ENCODE data around the gene RPS15. TPM values are rescaled to one million over a fixed set of nuclear protein-coding genes. Genes with fewer than 3 reads are reported as not detected.

The RPS15 gene
- total and polyA plus RNA-seq, 2 of the 13 experiments (the other 11 are each of a cell fraction or from before 2014, with no cell fraction given) = 695 to 1,411 TPM

- TF ChIP-seq SKIL (CRISPR knock-in tag; IDR thresholded peaks at IDR 0.05; ENCODE audit: borderline replicate concordance) = peak; percentile 67
- TF ChIP-seq REPIN1 (CRISPR knock-in tag; IDR thresholded peaks at IDR 0.05; ENCODE audit: borderline replicate concordance, low read depth) = peak; percentile 95
- TF ChIP-seq, protein P1, sequence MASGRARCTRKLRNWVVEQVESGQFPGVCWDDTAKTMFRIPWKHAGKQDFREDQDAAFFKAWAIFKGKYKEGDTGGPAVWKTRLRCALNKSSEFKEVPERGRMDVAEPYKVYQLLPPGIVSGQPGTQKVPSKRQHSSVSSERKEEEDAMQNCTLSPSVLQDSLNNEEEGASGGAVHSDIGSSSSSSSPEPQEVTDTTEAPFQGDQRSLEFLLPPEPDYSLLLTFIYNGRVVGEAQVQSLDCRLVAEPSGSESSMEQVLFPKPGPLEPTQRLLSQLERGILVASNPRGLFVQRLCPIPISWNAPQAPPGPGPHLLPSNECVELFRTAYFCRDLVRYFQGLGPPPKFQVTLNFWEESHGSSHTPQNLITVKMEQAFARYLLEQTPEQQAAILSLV (CRISPR knock-in tag; IDR thresholded peaks at IDR 0.05; ENCODE audit: borderline replicate concordance) = peak; percentile 98
- no peak; the same call in 1 of the 2 replicates for TF ChIP-seq ZNF234 (CRISPR knock-in tag; conservative IDR thresholded peaks at IDR 0.05)
- TF ChIP-seq MLXIP (CRISPR knock-in tag; IDR thresholded peaks at IDR 0.05; ENCODE audit: borderline replicate concordance) = peak; percentile 82
- peak; percentile 60; the same call in 1 of the 2 replicates for TF ChIP-seq ZSCAN25 (CRISPR knock-in tag; IDR thresholded peaks at IDR 0.05)
- peak; percentile 99 for TF ChIP-seq POLR2A (IDR thresholded peaks at IDR 0.05; ENCODE audit: insufficient read depth in 1 of 2, low read depth in 2 of 2, low read length in 2 of 2)
- TF ChIP-seq CENPBD1 (CRISPR knock-in tag; IDR thresholded peaks at IDR 0.05; ENCODE audit: borderline replicate concordance, low read depth) = 0 out of 2 replicates have a peak, but pooled peaks have one; percentile 50
- TF ChIP-seq ATAD3A (CRISPR knock-in tag; IDR thresholded peaks at IDR 0.05) = peak; percentile 86; the same call in 1 of the 2 replicates
- TF ChIP-seq ZNF513 (CRISPR knock-in tag; conservative IDR thresholded peaks at IDR 0.05) = no peak
- TF ChIP-seq NFE2L2 (IDR thresholded peaks at IDR 0.05; ENCODE audit: low read length) = no peak
- TF ChIP-seq ZNF570 (CRISPR knock-in tag; IDR thresholded peaks at IDR 0.05; ENCODE audit: borderline replicate concordance) = 0 out of 2 replicates have a peak, but pooled peaks have one; percentile 81
- TF ChIP-seq ZNF777 (CRISPR knock-in tag; IDR thresholded peaks at IDR 0.05) = peak; percentile 73
- TF ChIP-seq, protein P2, sequence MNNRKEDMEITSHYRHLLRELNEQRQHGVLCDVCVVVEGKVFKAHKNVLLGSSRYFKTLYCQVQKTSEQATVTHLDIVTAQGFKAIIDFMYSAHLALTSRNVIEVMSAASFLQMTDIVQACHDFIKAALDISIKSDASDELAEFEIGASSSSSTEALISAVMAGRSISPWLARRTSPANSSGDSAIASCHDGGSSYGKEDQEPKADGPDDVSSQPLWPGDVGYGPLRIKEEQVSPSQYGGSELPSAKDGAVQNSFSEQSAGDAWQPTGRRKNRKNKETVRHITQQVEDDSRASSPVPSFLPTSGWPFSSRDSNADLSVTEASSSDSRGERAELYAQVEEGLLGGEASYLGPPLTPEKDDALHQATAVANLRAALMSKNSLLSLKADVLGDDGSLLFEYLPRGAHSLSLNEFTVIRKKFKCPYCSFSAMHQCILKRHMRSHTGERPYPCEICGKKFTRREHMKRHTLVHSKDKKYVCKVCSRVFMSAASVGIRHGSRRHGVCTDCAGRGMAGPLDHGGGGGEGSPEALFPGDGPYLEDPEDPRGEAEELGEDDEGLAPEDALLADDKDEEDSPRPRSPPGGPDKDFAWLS (CRISPR knock-in tag; IDR thresholded peaks at IDR 0.05; ENCODE audit: borderline replicate concordance) = no peak
Observed at GRCh38 chr19:1438035-1438932, at the start of gene RPS15 (continued).
